ENCODE results near the gene SYT17.

- TF ChIP-seq POLR2A (IDR thresholded peaks at IDR 0.05) (no peak), CTCF (IDR thresholded peaks at IDR 0.05) (no peak)
Measured at GRCh38 chr16:19288872-19289799, 121.1 kb downstream of the SYT17 start.
